ENCODE results near the gene TTF1.

GRCh38 chr9:132328580-132328979 lies 78.1 kb downstream of the TTF1 start:
- TF ChIP-seq POLR2A (IDR thresholded peaks at IDR 0.05; ENCODE audit: low read depth, low read length), result no peak
- TF ChIP-seq POLR2AphosphoS5 (IDR thresholded peaks at IDR 0.05; ENCODE audit: low read depth, low read length), result no peak
